ENCODE measurements around the gene CLIC5.

DNA sequence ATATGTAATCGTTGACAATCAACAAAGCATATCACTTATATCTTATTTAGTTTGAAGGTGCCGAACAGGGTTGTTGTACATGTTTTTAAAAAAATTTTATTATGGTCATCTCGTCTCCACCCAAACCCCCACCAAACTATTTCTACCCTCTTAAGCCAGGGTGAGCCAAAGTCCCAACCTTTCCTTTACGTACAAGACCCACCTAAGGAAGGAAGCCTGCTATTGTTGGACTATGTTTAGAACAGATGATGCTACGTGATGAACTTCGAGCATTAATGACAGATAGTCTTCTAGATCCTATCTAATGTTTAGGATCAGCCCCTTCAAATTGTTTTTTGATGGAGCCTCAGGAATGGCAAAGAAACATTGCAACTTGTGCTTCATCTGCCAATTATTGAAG, 44.4 kb downstream of the CLIC5 start:
- TF ChIP-seq, protein P1, sequence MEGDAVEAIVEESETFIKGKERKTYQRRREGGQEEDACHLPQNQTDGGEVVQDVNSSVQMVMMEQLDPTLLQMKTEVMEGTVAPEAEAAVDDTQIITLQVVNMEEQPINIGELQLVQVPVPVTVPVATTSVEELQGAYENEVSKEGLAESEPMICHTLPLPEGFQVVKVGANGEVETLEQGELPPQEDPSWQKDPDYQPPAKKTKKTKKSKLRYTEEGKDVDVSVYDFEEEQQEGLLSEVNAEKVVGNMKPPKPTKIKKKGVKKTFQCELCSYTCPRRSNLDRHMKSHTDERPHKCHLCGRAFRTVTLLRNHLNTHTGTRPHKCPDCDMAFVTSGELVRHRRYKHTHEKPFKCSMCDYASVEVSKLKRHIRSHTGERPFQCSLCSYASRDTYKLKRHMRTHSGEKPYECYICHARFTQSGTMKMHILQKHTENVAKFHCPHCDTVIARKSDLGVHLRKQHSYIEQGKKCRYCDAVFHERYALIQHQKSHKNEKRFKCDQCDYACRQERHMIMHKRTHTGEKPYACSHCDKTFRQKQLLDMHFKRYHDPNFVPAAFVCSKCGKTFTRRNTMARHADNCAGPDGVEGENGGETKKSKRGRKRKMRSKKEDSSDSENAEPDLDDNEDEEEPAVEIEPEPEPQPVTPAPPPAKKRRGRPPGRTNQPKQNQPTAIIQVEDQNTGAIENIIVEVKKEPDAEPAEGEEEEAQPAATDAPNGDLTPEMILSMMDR (optimal IDR thresholded peaks at IDR 0.05 in 1 of 3, IDR thresholded peaks at IDR 0.05 in 1 of 3, conservative IDR thresholded peaks at IDR 0.05 in 1 of 3; ENCODE audit: extremely low read depth in 1 of 3, insufficient read depth in 2 of 3, low read length in 3 of 3): no peak
- TF ChIP-seq EZH2 (IDR thresholded peaks at IDR 0.05; ENCODE audit: low read length): no peak
